IPS-18a (cell line): ENCODE data around the gene DACH2.
"Not testable (repeated sequence)": the region's sequence is repeated elsewhere in the genome, so short reads cannot be mapped to it uniquely, and the experiment has no call there.

Experiments
- H3K27ac ChIP-seq: one replicate; pipeline ENCODE4 v1.5.1; 2013; ENCODE audit warnings: low read length
- H3K27me3 ChIP-seq: one replicate; pipeline ENCODE4 v1.6.1; 2013; ENCODE audit warnings: mild to moderate bottlenecking, low read length; ENCODE audit not compliant: control insufficient read depth, insufficient read depth
- H3K36me3 ChIP-seq: one replicate; pipeline ENCODE4 v1.6.1; 2013; ENCODE audit warnings: low read depth, low read length; ENCODE audit not compliant: control insufficient read depth
- H3K4me1 ChIP-seq: one replicate; pipeline ENCODE4 v1.6.1; 2013; ENCODE audit warnings: low read depth, low read length; ENCODE audit not compliant: control insufficient read depth
- H3K4me3 ChIP-seq: one replicate; pipeline ENCODE4 v1.5.1; 2013; ENCODE audit warnings: low read length
- H3K9ac ChIP-seq: one replicate; pipeline ENCODE4 v1.6.1; 2013; ENCODE audit warnings: mild to moderate bottlenecking, low read length, moderate library complexity
- H3K9me3 ChIP-seq: one replicate; pipeline ENCODE4 v1.6.1; 2013; ENCODE audit warnings: low read depth, low read length; ENCODE audit not compliant: control insufficient read depth

DACH2 gene

DNA sequence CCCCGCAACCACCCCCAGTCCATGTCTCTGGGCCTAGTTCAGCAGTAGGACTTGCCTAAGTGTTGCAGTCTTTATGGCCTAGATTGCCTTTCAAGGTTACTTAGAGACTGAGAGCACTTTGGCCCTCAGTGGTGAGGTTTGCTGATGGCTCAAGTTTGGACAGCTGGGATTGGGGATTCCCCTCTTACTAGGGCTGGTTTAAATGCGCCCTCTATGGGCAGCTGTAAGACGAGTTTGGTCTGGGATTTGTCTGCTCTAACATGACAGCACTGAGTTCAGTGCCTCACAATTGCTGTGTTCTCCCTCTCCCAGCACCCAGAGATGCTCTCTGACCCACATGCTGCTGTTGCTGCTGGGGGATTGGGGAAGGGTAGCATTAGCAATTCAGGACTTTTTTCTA lies 23.1 kb downstream of the DACH2 start:
- no peaks in the 10 kb centered on the region for H3K36me3 ChIP-seq
- H3K27me3 ChIP-seq, result no peaks in the 10 kb centered on the region
- no peak overlapping the region for H3K9ac ChIP-seq
- no peak overlapping the region for H3K27ac ChIP-seq
- H3K4me3 ChIP-seq, result no peak overlapping the region
- no peaks in the 10 kb centered on the region for H3K9me3 ChIP-seq
- H3K4me1 ChIP-seq, result no peaks in the 10 kb centered on the region

DNA sequence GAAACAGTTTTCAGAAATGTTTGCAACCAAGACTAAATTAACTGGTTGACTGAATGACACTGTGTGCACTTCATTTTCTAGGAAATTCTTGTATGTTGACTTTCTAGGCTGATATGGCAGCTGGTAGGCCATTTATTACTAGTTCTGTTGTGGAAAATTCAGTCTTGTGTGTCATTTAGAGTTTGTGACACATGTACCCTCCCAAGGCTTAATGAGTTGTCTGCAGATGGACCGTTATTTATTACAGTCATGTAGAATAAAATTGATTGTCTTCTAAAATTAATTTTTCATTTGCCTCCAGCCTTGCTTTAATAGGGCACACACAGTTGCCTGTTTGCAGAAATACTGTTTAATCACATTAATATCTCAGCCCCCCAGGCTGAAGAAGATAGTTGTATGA lies 30.7 kb downstream of the DACH2 start:
- no peaks in the 10 kb centered on the region for H3K27me3 ChIP-seq
- H3K36me3 ChIP-seq, result no peaks in the 10 kb centered on the region

GRCh38 chrX:86181325-86181724 lies 33.1 kb downstream of the DACH2 start:
- not testable (repeated sequence) for H3K36me3 ChIP-seq, H3K9ac ChIP-seq, H3K27ac ChIP-seq, H3K27me3 ChIP-seq, H3K4me3 ChIP-seq, H3K9me3 ChIP-seq, H3K4me1 ChIP-seq

More for the DNA sequence above, 30.7 kb downstream of the DACH2 start:
- no peak overlapping the region for H3K9ac ChIP-seq
- no peaks in the 10 kb centered on the region for H3K4me1 ChIP-seq
- no peaks in the 10 kb centered on the region for H3K9me3 ChIP-seq
- no peak overlapping the region for H3K4me3 ChIP-seq
- H3K27ac ChIP-seq, result no peak overlapping the region

DNA sequence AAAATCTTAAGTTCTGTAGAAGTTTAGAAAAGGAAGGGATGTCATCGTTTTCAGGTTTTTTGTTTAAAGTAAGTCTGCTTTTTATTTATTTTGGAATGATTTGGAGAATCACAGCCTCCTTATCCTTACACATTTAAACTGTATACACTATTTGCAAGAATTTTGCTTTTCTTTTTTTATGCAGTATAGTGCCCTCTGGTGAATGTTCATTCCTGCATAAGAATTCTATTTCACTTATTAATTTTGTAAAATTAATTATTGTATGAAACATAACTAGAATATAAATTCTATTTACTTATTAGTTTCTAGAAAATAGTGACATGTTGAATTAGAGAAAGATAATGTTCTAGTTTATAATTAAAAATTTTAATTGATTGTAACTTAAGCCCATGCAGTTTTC lies 44.6 kb downstream of the DACH2 start:
- Histone ChIP-seq H3K9me3 (no peaks in the 10 kb centered on the region), H3K27ac (no peak overlapping the region), H3K4me3 (no peak overlapping the region), H3K4me1 (no peaks in the 10 kb centered on the region), H3K9ac (no peak overlapping the region), H3K27me3 (no peaks in the 10 kb centered on the region), H3K36me3 (no peaks in the 10 kb centered on the region)

- Histone ChIP-seq H3K9me3 (no peaks in the 10 kb centered on the region), H3K4me3 (no peak overlapping the region), H3K9ac (no peak overlapping the region), H3K4me1 (no peaks in the 10 kb centered on the region), H3K27me3 (no peaks in the 10 kb centered on the region), H3K27ac (no peak overlapping the region), H3K36me3 (no peaks in the 10 kb centered on the region)
These were observed 46.5 kb downstream of the DACH2 start for GRCh38 chrX:86194758-86195157.

- H3K9ac ChIP-seq, result no peak overlapping the region
- H3K9me3 ChIP-seq, result no peaks in the 10 kb centered on the region
- H3K4me3 ChIP-seq, result no peak overlapping the region
- H3K4me1 ChIP-seq, result no peaks in the 10 kb centered on the region
- no peak overlapping the region for H3K27ac ChIP-seq
- no peaks in the 10 kb centered on the region for H3K36me3 ChIP-seq
- no peaks in the 10 kb centered on the region for H3K27me3 ChIP-seq
These were observed 47.1 kb downstream of the DACH2 start for GRCh38 chrX:86195343-86195742.

DNA sequence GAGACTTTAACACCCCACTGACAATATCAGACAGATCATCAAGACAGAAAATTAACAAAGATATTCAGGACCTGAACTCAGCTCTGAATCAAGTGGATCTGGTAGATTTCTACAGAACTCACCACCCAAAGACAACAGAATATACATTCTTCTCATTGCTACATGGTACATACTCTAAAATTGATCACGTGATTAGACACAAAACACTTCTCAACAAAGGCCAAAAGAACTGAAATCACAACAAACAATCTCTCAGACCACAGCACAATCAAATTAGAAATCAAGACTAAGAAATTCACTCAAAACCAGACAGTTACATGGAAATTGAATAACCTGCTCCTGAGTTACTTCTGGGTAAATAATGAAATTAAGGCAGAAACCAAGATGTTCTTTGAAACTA lies 49.6 kb downstream of the DACH2 start:
- H3K36me3 ChIP-seq, result no peaks in the 10 kb centered on the region
- no peaks in the 10 kb centered on the region for H3K27me3 ChIP-seq
- no peaks in the 10 kb centered on the region for H3K4me1 ChIP-seq
- H3K9me3 ChIP-seq, result no peaks in the 10 kb centered on the region
- no peak overlapping the region for H3K27ac ChIP-seq
- H3K9ac ChIP-seq, result no peak overlapping the region
- H3K4me3 ChIP-seq, result no peak overlapping the region

DNA sequence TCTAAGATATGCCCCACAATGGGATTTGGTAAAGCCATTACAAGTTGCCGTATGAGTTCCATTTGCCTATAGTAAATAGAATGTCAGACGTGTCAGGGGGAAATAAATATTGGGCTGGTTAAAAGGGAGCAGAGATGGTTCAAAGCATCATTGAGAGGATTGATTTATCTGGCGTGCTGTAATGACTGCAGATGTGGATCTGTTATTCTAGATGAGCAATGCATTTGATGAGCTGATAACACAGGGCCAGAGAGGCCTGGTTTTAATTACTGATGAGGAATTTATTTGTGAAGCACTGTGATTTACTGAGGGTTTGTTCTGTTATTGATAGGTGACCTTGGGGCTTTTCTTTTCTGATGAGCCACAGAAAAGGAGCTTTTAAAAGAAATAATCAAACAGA lies 62.5 kb downstream of the DACH2 start:
- H3K4me1 ChIP-seq, result no peaks in the 10 kb centered on the region
- H3K36me3 ChIP-seq, result no peaks in the 10 kb centered on the region
- no peak overlapping the region for H3K4me3 ChIP-seq
- H3K27ac ChIP-seq, result no peak overlapping the region
- H3K9ac ChIP-seq, result no peak overlapping the region
- no peaks in the 10 kb centered on the region for H3K27me3 ChIP-seq
- H3K9me3 ChIP-seq, result no peaks in the 10 kb centered on the region

DNA sequence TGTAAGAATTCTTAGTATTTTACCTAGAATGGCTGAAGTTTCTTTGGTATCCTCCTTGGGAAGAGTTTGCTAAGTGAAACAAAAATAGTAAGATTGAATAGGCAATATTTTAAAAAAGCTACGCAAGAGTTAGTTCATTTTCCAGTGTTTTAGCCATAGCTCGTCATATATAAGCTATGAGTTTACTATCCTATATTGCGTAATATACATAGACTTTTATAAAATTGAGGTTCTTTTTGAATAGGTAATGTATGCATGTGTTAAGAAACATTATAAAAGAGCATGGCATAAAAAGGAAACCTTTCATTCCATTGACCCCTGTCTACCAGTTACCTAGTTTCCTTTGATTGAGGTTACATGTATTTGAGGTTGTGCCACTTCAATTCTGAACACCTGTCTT lies 67.0 kb downstream of the DACH2 start:
- no peaks in the 10 kb centered on the region for H3K27me3 ChIP-seq
- no peaks in the 10 kb centered on the region for H3K36me3 ChIP-seq
- no peak overlapping the region for H3K27ac ChIP-seq
- H3K9me3 ChIP-seq, result no peaks in the 10 kb centered on the region
- H3K9ac ChIP-seq, result no peak overlapping the region
- H3K4me3 ChIP-seq, result no peak overlapping the region
- no peaks in the 10 kb centered on the region for H3K4me1 ChIP-seq

- H3K4me3 ChIP-seq, result no peak overlapping the region
- H3K27ac ChIP-seq, result no peak overlapping the region
- no peaks in the 10 kb centered on the region for H3K4me1 ChIP-seq
- no peaks in the 10 kb centered on the region for H3K36me3 ChIP-seq
- no peak overlapping the region for H3K9ac ChIP-seq
- no peaks in the 10 kb centered on the region for H3K27me3 ChIP-seq
- peaks cover 4% of the 10 kb centered on the region for H3K9me3 ChIP-seq
These were observed 89.2 kb downstream of the DACH2 start for GRCh38 chrX:86237482-86237881.

GRCh38 chrX:86241547-86241946 lies 93.3 kb downstream of the DACH2 start:
- no peak overlapping the region for H3K9ac ChIP-seq
- no peak overlapping the region for H3K4me3 ChIP-seq
- H3K9me3 ChIP-seq, result peaks cover 10% of the 10 kb centered on the region
- no peaks in the 10 kb centered on the region for H3K4me1 ChIP-seq
- H3K27ac ChIP-seq, result no peak overlapping the region
- H3K36me3 ChIP-seq, result no peaks in the 10 kb centered on the region
- H3K27me3 ChIP-seq, result no peaks in the 10 kb centered on the region

DNA sequence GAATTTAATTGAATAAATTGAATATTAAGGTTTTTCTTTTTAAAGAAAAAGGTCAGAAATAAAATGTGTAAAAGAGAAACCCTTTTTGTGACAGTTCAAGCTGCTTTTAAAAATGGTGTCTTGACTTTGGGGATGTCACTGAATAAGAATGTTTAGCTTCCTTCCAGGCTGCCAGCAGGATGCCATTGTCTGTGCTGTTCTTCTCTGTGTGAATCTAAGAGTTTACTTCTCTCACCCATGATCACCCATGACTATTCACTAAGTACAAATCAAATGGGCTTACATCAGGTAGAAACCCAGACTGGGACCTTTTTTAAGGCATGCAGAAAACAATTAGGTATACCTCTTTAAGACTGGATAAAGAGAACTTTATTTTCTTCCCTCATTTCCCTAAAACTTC lies 115.3 kb downstream of the DACH2 start:
- H3K4me3 ChIP-seq, result no peak overlapping the region
- no peaks in the 10 kb centered on the region for H3K9me3 ChIP-seq
- no peaks in the 10 kb centered on the region for H3K36me3 ChIP-seq
- H3K27ac ChIP-seq, result no peak overlapping the region
- no peak overlapping the region for H3K9ac ChIP-seq
- no peaks in the 10 kb centered on the region for H3K27me3 ChIP-seq
- peaks cover 19% of the 10 kb centered on the region for H3K4me1 ChIP-seq
